Glomerular endothelial cell (primary cell): Measurements from ENCODE around the gene UNC5CL. TPM values are rescaled to one million over a fixed set of nuclear protein-coding genes. Genes with fewer than 3 reads are reported as not detected.

Experiments
- DNase-seq: peaks from one replicate; pipeline ENCODE4 v3.0.0-alpha.2; 2011; ENCODE audit warnings: low read depth, low spot score; ENCODE audit errors: extremely low read depth
- total RNA-seq: library from RNA; depleted of rRNA; stranded (reverse); fragments of >200 nt; gene quantifications from 2 replicates; pipeline ENCODE4 v1.2.3, GENCODE V29; 2015

The UNC5CL gene
- total RNA-seq, 1 donor from 2014 or later: not detected

- DNase-seq: no peak
Observed at GRCh38 chr6:41063884-41064285, 24.9 kb upstream of the UNC5CL start.

- DNase-seq: no peak
Observed at GRCh38 chr6:41062056-41062455, 23.0 kb upstream of the UNC5CL start.

DNA sequence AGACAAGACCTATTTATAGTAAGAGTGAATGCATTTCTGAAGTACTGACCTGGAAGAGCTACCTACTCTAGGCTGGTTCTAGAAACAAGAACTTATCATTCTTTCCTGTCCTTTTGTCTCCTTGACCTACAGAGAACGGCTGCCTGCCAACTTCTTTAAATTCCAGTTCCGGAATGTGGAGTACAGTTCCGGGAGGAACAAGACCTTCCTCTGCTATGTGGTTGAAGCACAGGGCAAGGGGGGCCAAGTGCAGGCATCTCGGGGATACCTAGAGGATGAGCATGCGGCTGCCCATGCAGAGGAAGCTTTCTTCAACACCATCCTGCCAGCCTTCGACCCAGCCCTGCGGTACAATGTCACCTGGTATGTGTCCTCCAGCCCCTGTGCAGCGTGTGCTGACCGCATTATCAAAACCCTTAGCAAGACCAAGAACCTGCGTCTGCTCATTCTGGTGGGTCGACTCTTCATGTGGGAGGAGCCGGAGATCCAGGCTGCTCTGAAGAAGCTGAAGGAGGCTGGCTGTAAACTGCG lies 22.2 kb upstream of the UNC5CL start:
- DNase-seq: no peak

- DNase-seq: no peak
Observed at GRCh38 chr6:41059556-41059955, 20.5 kb upstream of the UNC5CL start.

DNA sequence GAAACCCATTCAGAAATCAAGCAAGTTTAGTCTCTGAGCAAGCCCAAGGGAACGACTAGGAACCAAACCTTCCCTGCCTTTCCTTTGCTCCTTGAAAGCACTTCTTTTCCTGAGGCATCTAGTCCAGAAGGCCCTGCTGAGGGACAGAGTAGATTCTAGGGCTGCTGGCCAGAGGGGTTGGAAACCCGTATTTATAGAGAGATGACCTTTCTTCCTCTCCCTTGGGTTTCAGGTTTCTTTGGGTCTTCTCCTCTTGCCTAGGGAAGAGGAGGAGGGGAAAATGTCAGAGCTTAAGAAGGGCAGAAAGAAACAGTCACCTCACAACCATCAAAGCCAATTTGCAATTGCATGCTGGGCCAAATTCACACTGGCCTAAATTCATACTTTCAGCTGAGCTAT lies 19.8 kb upstream of the UNC5CL start:
- DNase-seq: no peak

DNA sequence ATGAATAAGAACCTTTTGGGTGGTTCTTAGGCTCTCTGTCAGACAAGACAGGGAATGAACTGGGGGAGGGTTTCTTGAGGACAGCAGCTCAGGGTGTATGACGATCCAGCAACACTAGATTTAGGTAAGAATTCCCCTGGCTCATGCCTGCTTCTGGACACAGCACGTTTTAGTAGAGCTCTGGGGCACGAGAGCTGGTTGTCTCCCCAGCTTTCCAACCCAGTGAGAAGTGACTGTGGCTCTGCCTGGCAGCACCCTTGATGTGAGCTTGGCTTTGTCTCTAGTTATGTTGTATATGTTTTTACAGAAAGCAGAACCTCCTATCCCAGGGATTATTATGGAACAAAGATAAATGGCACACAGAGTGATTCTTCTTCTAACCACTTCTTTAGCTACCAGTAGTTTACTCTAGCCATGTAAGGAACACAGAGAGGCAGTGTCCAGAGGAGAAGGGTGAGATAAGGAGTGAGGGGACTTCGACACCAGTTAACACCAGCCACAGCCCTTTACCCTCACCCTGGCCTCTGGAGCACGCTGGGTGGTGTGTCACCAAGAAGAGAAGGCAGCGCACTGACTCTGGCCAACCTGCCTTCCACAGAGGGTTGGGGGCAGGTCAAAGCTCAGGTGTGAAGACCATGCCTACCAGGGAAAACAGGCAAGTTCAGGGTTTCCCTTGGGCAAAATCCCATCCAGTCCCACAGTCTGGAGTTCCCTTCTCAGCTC lies 17.9 kb upstream of the UNC5CL start:
- DNase-seq: no peak

DNA sequence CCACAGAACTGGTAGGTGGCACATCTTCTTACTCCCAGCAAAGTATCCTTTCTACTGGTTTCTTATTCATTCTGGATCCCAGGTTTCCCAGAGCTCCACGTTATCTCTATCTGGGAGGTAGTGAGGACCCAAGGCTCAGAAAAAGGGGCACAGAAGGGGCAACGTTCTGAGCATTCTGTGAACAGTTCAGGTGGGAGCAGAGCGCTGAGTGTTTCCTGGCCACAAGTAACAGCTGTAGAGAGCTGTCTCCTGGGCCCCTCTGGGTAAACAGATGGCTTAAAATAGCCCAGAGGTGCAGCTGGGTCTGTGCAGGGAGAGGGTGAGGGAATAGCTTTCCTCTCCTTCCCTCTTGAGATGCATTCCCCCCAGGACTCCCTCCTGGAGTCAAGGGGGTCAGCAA lies 16.1 kb upstream of the UNC5CL start:
- DNase-seq: no peak

DNA sequence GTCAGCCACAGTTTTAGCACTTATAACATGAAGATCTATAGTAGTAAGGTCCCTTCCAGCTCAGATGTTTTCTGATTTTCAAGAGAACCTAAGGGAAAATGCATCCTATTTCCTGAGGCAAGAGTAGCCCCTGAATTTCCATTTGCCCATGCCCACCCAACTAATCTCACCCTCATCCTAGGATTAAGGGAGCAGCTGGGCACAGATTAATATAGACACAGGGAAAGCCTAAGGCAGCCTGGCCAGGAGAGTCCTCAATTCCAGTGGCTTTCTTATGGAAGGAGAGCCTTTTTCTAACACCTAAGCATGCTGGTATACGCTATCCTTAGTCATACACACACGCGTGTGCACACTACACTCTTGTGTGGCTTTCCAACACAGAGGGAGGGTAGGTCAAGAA lies 15.5 kb upstream of the UNC5CL start:
- DNase-seq: no peak

DNA sequence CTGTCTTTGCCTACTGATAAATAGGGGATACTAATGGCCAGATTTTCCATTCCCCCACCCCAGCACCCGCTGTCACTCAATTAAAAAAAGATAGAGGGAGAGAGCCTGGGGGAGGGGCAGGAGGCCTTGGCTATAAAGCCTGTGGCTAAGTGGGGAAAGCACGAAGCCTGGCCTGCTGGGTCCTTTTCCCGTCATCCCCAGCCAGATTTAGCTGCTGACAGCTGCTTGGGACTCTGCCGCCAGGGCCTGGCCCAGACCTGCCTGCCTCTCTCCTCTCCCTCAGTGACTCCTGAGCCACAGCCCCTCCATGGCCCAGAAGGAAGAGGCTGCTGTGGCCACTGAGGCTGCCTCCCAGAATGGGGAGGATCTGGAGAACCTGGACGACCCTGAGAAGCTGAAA lies 14.0 kb upstream of the UNC5CL start, which contains the start of gene APOBEC2:
APOBEC2 (plus strand) TSS at position 162 of the 400 bp plus-strand sequence; CDS start at position 308, 146 bp downstream.
- DNase-seq: no peak

DNA sequence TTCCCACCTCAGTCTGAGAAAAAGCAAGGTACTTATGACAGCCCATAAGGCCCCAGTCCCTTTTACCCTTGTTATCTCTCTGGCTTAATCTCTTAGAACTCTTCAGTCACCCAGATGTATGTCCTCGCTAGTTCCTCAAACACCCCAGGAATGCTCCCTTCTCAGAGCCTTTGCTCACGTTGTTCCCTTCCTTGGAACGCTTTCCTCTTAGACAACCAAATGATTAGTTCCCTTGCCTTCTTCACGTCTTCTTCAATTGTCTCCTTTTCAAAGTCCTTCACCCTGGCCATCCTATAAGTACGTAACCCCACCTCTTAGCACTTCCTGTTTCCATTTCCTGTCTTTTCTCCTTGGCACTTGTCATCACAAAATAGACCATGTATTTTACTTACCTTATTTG lies 12.9 kb upstream of the UNC5CL start:
- no peak for DNase-seq

GRCh38 chr6:41050536-41050935 lies 11.5 kb upstream of the UNC5CL start:
- no peak for DNase-seq

DNA sequence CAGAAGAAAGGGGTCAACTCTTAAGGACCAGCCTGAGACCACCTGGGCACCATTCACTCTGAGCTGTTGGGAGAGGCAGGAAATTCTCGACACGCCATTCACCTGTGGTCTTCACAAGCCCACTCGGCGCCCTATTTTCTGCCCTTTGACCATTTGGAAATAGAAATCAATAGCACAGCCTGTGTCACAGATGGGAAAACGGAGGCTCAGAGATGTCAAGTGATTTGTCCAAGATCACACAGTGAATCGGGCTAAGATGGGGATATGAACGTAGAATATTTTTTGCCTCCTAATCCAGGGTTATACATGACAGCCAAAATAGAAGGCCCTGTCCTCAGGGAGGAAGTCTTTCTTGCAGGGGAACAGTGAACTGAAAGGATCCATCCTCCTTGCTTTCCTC lies 10.9 kb upstream of the UNC5CL start:
- no peak for DNase-seq

DNA sequence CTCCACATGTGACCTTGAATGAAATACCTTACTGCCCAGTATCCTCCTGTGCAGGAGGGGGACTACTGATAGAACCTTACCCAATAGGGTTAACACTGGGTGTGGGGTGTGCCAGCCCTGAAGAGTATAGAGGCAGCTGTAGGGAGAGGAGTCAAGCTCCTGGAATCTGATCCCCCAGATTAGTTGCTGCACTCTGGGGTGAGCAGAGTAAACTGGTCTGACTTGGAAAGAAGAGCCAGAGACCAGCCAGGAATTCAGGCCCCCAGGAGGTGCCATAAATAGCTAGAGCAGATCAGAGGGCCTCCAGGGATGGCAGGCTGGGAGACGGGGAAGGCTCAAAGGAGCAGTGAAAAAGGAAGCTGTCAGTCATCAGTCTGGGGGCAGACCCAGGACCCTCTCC lies 10.5 kb upstream of the UNC5CL start:
- DNase-seq: no peak

DNA sequence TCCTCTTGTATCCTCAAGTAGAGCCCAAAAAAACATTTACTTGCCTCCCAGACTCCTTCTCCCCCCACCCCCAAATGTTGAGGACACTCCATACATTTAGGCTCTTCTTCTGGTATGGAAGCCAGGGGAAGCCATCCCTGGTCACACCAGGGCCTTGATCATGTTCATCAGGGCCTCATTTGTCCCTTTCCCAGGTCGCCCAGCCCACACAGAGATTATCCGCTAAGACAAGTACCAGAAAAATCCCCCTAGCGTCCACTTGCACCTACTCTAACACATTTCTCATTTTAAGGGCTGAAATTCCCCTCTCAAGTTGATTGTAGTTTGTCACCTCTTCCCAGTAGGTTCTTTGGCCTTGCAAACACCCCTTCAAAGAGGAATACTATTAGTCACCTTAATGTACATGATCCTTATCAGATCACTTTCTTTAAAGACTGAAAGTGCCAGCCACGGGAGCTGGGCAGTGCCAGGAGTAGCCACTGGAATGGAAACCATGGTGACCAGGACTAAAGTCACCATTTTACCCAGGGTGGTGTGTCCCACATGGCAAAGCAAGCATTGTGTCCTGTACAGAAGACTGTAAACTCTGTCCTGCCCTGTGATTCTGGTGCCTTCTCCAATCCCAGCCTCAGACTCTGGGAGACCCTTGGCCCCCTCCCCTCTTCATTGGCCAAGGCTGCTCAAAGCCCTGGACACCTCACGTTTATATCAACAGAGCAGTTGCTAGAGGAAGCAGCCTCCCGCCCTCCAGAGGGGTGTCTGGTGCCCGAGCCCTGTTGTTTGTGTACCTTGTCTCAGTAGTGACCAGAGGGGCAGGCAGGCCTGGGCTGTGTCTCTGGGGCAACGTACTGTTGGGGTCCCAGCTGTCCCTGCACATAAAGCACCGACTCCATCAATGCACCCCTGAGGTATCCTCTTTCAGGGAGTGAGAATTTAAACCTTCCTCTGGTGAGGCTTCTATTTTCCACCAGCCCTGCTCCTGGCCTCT lies 9.0 kb upstream of the UNC5CL start:
- no peak for DNase-seq

GRCh38 chr6:41047306-41047705 lies 8.3 kb upstream of the UNC5CL start:
- no peak for DNase-seq

GRCh38 chr6:41046084-41046483 lies 7.1 kb upstream of the UNC5CL start:
- no peak for DNase-seq

DNA sequence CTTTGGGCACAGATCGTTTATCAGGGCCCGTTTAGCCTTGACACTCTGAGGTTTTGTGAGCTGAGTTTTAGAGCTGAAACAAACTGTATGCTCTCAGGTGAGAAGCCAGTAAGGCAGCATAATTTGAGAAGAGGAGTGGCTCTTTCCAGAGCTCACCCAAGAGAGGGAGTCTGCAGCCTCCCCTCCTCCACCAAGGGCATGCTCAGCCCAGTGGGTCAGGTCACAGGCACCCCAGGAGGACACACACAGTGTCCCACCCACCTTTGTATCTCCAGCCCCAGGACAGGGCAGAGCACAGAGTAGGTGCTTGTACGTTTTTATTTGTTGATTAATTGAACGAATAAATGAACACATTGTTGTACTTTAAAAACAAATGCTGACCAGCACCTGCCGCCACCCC lies 6.6 kb upstream of the UNC5CL start:
- DNase-seq: no peak

GRCh38 chr6:41043151-41043550 lies 4.1 kb upstream of the UNC5CL start:
- no peak for DNase-seq

DNA sequence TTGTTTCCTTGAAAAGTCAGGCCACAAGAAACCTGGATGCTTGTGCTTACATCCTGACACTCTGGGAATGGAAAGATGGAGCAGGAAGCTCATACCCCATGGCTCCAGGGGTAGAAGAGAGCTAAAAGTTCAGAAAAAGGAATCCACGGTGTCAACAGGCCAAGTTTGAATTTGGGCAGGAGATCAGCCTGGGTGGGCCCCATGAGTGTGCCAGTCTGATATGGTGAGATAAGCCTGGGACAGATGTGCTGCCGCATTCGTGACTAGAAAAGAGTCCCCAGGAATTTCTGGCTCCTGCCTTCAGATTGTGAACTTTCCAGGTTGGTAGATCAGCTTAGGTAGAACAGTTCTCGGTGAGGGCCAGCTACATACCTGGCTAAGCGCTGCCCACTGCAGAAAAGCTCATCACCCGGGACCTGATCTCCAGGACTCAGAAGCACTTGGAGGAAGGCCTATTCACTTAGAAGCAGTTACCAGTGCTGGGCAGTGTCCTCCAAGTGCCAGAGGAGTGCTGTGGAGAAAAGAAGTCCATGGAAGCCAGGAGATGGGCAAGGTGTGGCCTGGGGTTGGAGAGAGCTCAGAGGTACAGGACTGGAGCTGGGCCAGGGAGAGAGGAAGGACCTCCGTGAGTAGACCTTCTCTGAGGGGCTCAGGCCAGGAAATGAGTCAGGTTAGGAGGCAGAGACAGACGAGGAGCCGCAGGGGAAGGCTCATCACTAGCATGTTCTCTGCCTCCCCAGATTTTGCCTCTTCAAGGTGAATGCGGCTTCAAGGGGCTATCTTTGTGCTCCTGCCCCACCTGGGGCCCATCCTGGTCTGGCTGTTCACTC lies 3.4 kb upstream of the UNC5CL start, which contains the start of gene TSPO2:
TSPO2 (plus strand) TSS at position 242 of the 830 bp plus-strand sequence; CDS start at position 761, 519 bp downstream.
- no peak for DNase-seq

DNA sequence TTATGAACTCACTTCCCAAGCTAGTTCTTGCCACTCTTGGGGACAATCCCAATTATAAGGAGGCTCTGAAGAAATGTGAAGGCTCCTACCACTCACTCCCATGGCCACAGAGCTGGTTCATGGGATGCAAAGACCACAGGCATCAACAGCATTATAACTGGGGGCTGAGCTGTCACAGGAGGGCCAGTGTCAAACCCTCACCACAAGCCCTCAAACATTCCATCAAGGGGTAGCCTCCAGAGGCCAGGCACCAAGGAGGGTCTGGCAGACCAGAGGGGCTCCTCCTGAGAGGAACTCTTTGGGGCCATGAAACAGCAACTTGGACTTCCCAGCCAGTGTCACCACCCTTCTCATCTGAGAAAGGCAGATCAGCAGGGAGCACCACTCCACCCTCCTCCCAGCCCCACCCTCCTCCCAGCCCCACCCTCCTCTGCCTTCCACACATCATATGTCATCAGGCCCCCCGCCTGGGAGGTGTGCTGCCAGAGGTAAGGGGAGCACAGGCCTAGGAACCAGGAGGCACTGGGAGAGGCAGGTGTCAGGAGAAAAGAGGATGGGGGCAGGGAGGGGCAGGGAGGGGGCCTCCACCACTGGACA lies 2.0 kb upstream of the UNC5CL start:
- no peak for DNase-seq
